Neuron (in vitro differentiated cells): ENCODE measurements around the gene THY1.
"Not testable (repeated sequence)": the region's sequence is repeated elsewhere in the genome, so short reads cannot be mapped to it uniquely, and the experiment has no call there.

Experiments
- H2AFZ ChIP-seq: one replicate; pipeline ENCODE4 v1.6.1; 2013; ENCODE audit warnings: low read depth, mild to moderate bottlenecking, inconsistent platforms, low read length, moderate library complexity
- H3K27me3 ChIP-seq: one replicate; pipeline ENCODE4 v1.6.1; 2013; ENCODE audit warnings: low read length; ENCODE audit not compliant: insufficient read depth
- H3K36me3 ChIP-seq: one replicate; pipeline ENCODE4 v1.6.1; 2013; ENCODE audit warnings: low read length; ENCODE audit not compliant: insufficient read depth
- H3K4me1 ChIP-seq: one replicate; pipeline ENCODE4 v1.6.1; 2013; ENCODE audit warnings: low read length; ENCODE audit not compliant: insufficient read depth
- H3K4me3 ChIP-seq: 2 replicates; pipeline ENCODE4 v1.5.1; 2013; ENCODE audit warnings: mild to moderate bottlenecking, low read length, moderate library complexity
- H3K9me3 ChIP-seq: one replicate; pipeline ENCODE4 v1.6.1; 2013; ENCODE audit warnings: low read length

The THY1 gene

GRCh38 chr11:119422809-119423508 lies at the start of gene THY1:
Gene THY1 (minus strand): TSS chr11:119423172. CDS start chr11:119420905, 2,267 bp downstream.
- H3K36me3 ChIP-seq: no peaks in the 10 kb centered on the region
- peaks cover 5% of the 10 kb centered on the region for H3K4me1 ChIP-seq
- H3K27me3 ChIP-seq: peaks cover 55% of the 10 kb centered on the region
- H3K9me3 ChIP-seq: no peaks in the 10 kb centered on the region
- H3K4me3 ChIP-seq: peak within 1 kb of the TSS; percentile 2
- peak within 1 kb of the TSS; percentile 40 for H2AFZ ChIP-seq

- H3K4me1 ChIP-seq: peaks cover 5% of the 10 kb centered on the region
- no peaks in the 10 kb centered on the region for H3K9me3 ChIP-seq
- no peak overlapping the region for H2AFZ ChIP-seq
- H3K36me3 ChIP-seq: no peaks in the 10 kb centered on the region
- H3K4me3 ChIP-seq: no peak overlapping the region
- H3K27me3 ChIP-seq: peaks cover 13% of the 10 kb centered on the region
Measured at GRCh38 chr11:119472186-119472855, 49.3 kb upstream of the THY1 start.

- no peak overlapping the region for H2AFZ ChIP-seq
- peaks cover 12% of the 10 kb centered on the region for H3K27me3 ChIP-seq
- H3K4me1 ChIP-seq: peaks cover 5% of the 10 kb centered on the region
- no peaks in the 10 kb centered on the region for H3K9me3 ChIP-seq
- H3K36me3 ChIP-seq: no peaks in the 10 kb centered on the region
- H3K4me3 ChIP-seq: no peak overlapping the region
Measured at GRCh38 chr11:119471329-119471728, 48.4 kb upstream of the THY1 start.

- Histone ChIP-seq H3K4me1 (peaks cover 5% of the 10 kb centered on the region), H2AFZ (no peak overlapping the region), H3K9me3 (no peaks in the 10 kb centered on the region), H3K36me3 (no peaks in the 10 kb centered on the region), H3K27me3 (peaks cover 7% of the 10 kb centered on the region), H3K4me3 (no peak overlapping the region)
Measured at GRCh38 chr11:119470317-119471291, 47.6 kb upstream of the THY1 start.

GRCh38 chr11:119469506-119469905 lies 46.5 kb upstream of the THY1 start:
- Histone ChIP-seq H3K36me3 (no peaks in the 10 kb centered on the region), H3K4me3 (no peak overlapping the region), H3K9me3 (no peaks in the 10 kb centered on the region), H2AFZ (no peak overlapping the region), H3K27me3 (peaks cover 7% of the 10 kb centered on the region), H3K4me1 (no peaks in the 10 kb centered on the region)

GRCh38 chr11:119468511-119468910 lies 45.5 kb upstream of the THY1 start:
- H3K9me3 ChIP-seq: no peaks in the 10 kb centered on the region
- peaks cover 7% of the 10 kb centered on the region for H3K27me3 ChIP-seq
- H3K4me1 ChIP-seq: no peaks in the 10 kb centered on the region
- no peaks in the 10 kb centered on the region for H3K36me3 ChIP-seq
- no peak overlapping the region for H2AFZ ChIP-seq
- H3K4me3 ChIP-seq: no peak overlapping the region

GRCh38 chr11:119461229-119461963 lies 38.4 kb upstream of the THY1 start:
- no peaks in the 10 kb centered on the region for H3K4me1 ChIP-seq
- no peaks in the 10 kb centered on the region for H3K9me3 ChIP-seq
- H3K4me3 ChIP-seq: no peak overlapping the region
- no peak overlapping the region for H2AFZ ChIP-seq
- no peaks in the 10 kb centered on the region for H3K36me3 ChIP-seq
- peaks cover 5% of the 10 kb centered on the region for H3K27me3 ChIP-seq

GRCh38 chr11:119460582-119460981 lies 37.6 kb upstream of the THY1 start:
- H3K4me1 ChIP-seq: no peaks in the 10 kb centered on the region
- H2AFZ ChIP-seq: no peak overlapping the region
- H3K27me3 ChIP-seq: peaks cover 5% of the 10 kb centered on the region
- no peak overlapping the region for H3K4me3 ChIP-seq
- H3K9me3 ChIP-seq: no peaks in the 10 kb centered on the region
- H3K36me3 ChIP-seq: no peaks in the 10 kb centered on the region

GRCh38 chr11:119460097-119460496 lies 37.1 kb upstream of the THY1 start:
- H2AFZ ChIP-seq: no peak overlapping the region
- peaks cover 5% of the 10 kb centered on the region for H3K27me3 ChIP-seq
- no peaks in the 10 kb centered on the region for H3K36me3 ChIP-seq
- no peak overlapping the region for H3K4me3 ChIP-seq
- H3K4me1 ChIP-seq: no peaks in the 10 kb centered on the region
- no peaks in the 10 kb centered on the region for H3K9me3 ChIP-seq

GRCh38 chr11:119459293-119459976 lies 36.5 kb upstream of the THY1 start:
- Histone ChIP-seq H2AFZ (no peak overlapping the region), H3K9me3 (no peaks in the 10 kb centered on the region), H3K36me3 (no peaks in the 10 kb centered on the region), H3K4me1 (no peaks in the 10 kb centered on the region), H3K27me3 (peaks cover 5% of the 10 kb centered on the region), H3K4me3 (no peak overlapping the region)

- not testable (repeated sequence) for H3K4me3 ChIP-seq, H3K4me1 ChIP-seq, H3K27me3 ChIP-seq, H3K9me3 ChIP-seq, H2AFZ ChIP-seq, H3K36me3 ChIP-seq
Measured at GRCh38 chr11:119455708-119456107, 32.7 kb upstream of the THY1 start.

GRCh38 chr11:119455241-119455640 lies 32.3 kb upstream of the THY1 start:
- H3K36me3 ChIP-seq, H3K27me3 ChIP-seq, H3K4me1 ChIP-seq, H3K9me3 ChIP-seq, H2AFZ ChIP-seq, H3K4me3 ChIP-seq: not testable (repeated sequence)
